HG03342 (cell line): Measurements from ENCODE around the gene CYTH1.

Experiments
- ATAC-seq: cut with Tn5 transposase; IDR thresholded peaks from one replicate; pipeline ENCODE4 v1.9.1; 2021; ENCODE audit warnings: mild to moderate bottlenecking, moderate library complexity; ENCODE audit not compliant: unreplicated experiment

CYTH1 gene

DNA sequence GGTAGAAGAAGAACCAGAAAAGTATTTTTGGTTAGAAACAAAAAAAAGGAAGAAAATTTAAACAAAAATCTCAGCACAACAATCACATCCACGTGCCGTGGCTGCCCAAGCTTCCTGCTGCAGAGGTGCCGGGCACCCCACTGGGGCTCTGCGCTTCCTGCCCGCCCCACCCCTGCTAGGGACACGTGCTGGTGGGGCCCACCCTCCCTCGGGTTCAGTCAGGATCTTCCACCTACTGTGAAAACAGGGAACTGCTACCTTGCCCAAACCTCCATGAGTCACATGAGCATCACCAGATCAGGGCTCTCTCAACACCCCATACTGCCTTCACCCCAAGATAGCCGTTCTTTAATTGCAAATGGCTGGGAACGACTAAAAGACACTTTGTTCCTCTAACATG, 24.4 kb upstream of the CYTH1 start:
- no peak for ATAC-seq

DNA sequence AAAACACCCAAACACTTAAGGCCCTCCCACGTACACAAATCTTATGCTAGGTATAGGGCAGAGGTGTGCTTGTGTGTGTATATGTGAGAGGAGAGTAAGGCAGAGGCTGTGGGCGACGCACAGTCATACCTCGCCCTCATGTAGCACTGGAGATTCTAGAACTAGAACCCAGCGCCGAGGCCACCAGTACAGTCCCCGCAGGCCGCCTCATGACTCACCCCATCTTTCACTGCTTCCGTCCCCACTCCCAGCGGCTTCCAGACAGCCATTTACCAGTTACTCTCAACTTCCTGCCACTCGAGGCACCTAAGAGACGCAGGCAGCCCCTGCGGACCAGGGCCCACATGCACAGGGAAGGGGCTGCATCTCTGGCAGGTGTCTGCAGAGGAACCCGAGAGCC, 23.2 kb upstream of the CYTH1 start:
- no peak for ATAC-seq

DNA sequence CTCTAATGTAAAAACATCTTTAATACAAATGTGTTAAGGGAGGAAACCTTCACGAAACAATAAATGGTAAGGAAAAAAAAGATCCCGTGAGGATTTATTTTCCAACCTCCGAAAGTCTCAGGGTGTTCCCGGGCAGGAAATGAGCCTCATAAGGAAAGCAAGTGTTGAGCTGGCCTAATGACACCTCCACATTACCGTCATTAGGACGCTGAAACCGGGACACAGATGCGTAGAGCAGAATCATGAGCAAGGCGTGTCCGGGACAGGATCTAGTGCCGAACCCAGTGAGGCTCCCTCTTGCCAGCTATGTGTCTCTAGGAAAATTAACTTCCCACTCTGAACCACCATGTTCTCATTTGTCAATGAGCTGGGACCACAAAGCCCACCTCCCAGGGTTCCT, 22.7 kb upstream of the CYTH1 start:
- no peak for ATAC-seq

DNA sequence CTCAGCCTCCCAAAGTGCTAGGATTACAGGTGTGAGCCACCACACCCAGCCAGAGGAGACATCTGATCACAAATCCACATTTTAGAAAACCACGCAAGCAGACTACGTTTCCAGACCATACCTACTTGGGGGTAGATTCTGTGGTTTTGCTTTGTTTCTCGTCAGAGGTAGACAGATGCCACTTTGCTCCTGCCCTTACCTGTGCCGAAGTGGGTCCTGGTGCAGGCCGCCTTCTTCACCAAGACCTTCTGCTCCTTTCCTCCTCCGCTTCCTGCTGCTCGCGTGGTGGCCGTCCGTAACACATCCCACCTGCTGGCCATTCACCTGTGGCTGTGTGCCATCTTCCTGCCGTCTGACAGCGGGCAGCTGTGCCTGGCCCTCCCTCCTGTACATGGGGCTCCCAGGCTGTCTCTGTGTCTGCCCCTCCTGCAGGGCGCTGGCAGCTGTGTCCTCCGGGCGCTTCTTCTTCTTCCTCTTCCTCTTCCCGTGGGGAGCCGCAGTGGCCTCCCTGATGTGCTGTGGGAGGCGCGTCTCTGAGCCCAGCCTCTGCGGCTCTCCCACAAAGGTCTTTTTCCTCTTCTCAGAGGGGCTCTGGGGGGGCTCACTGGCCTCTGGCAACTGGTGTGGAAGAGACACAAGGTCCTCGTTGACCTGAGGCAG, 21.2 kb upstream of the CYTH1 start:
- ATAC-seq, result no peak

DNA sequence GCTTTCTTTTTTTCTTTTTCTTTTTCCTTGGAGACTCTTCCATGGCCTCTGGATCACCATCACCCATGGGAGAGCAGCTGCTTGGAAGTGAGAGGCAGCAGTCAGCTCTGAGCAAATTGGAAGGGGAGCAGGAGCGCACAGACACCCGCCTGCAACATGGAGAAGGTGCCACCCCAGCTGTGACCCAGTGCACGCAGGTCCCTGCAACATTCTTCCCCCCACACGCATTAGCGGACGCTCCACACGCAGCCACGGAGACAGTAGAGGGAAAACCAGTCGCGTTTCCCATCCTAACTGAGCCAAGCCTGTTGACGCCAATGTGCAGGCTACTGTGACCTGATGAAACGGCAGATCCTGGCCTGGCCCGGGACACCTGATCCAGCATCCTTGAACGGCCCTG, 20.4 kb upstream of the CYTH1 start:
- ATAC-seq, result no peak

DNA sequence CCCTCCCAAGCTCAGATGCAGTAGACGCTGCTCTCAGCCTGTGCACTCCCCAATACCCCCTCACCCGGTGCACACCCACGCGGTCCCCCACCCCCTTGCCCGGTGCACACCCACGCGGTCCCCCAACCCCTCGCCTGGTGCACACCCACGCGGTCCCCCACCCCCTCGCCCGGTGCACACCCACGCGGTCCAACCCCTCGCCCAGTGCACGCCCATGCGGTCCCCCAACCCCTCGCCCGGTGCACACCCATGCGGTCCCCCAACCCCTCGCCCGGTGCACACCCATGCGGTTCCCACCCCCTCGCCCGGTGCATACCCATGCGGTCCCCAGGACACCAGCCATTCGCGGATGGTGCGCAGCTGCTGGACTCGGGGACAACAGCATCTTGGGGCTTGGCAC, 19.9 kb upstream of the CYTH1 start:
- no peak for ATAC-seq

DNA sequence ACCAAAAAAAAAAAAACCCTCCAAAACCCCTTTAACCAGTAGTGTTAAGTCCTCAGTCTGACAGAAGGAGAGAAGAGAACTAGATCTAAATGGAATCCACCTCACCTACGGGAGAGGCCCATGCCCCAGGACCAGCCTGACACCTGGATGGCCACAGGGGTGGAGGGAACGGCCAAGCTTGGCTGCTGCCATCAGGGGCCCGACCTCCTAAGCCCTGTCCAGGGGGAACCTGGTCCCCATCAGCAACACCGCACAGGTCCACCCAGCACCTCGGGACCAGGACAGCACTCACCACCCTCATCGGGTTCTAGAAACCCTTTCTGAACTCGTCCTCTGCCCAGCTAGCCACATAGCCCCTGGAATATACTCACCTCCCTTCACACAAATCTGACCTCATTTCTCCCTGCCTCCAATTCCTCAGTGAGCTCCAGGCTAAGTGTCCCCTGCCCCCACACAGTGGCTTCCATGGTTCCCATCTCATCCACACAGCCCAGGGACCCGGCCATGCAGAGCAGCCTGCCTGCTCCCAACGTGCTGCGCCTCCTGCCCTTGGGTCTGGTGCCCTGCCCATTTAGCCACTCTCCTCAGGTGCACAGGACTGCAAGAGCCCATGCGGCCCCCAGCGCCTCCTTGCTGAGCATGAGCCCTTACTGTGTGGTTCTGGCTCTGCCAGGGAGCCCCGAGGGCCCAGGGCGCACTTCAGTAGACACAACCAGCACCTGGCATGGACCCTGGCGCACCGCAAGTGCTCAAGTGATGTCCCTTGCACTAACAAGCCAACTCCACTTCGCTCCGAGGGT, 18.3 kb upstream of the CYTH1 start:
- no peak for ATAC-seq

DNA sequence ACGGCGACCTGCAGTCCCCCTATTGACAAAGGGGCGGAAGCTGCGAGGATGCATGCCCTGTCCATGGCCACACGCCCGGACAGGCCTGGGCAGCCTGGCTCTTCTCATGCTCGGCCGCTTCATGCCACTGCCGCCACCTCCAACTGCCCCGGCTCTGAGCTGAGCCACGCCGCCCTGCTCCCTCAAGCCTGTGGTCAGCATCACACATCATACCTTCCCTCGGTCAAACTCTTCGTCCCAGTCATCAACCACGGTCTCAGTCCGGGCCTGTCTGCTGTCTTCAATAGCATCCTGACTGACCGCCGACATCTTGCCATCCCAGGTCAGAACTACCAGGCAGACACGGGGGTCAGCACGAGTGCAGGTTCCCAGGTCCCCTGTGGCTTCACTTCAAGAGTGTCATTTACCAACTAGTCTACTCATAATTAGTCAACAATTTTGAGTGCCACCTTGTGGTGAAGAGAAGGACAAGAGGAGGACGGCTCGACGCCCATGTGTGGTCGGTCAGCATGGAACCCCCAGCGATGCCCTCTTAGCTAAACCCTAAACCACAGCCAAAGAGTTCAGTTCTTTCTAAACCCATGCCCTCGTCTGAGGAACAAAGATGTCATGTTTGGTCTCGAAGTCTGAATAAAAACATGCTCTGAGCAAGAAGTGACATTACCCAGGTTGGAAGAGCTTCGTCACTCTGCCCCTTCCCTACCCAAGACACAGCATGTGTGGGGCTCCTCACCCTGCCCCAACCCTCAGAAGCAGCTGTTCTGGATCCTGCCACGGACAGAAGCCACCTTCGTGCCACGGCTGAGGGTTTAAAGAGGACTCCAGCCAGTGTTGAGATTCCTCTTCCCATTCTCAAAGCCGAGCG, 16.9 kb upstream of the CYTH1 start:
- ATAC-seq, result no peak

DNA sequence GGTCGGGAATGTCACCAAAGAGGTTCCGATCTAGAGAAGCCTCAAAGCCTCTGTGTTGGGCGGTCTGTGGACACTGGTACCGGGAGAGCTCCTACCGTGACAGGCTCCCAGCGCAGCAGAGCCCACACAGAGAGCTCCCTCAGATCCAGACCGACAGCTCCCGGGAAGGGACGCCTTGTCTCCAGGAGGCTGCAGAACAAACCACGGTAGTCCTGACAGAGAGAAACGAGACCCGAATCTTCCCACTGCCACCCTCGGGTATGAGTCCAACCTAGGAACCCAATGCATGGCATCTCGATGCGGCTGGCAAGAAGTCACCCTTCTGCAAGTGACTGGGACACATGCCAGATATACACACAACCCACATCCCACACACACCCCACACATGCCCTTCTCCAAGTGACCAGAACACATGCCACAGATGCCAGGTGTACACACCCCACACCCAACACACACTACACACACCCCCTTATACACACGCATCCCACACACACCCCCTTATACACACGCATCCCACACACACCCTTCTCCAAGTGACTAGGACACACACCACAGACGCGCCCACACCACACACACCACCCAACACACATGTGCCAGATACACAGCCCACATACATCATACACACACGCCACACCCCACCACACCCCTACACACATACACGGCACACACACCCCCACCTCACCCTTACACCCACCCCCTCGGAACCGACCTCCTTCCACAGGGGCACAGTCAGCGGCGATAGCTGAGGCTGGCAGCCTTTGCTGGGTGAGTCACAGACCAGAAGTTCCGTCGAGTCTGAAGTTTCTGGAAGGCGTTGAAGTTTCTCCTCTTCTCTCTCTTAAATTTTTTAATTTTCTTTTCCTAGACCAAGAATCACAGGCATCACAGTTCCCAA, 15.9 kb upstream of the CYTH1 start:
- no peak for ATAC-seq

DNA sequence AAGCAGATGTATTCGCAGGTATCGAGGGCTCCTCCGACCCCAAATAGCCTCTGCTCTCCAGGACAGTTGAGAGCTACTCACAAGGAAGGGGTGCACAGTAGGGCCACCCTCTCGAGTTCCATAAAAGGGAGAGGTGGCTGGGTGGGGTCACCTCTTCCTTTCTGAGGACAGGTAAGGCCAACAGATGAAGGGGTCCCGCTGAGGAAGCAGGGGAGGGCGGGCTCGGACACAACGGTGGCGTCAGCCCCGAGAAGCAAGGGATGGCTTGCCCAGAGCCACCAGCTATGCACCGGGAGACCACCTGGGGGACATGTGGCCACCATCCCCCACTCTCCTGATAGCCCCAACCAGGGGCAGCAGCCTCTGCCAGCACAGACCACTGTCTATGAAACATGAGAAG, 15.1 kb upstream of the CYTH1 start:
- ATAC-seq, result no peak

DNA sequence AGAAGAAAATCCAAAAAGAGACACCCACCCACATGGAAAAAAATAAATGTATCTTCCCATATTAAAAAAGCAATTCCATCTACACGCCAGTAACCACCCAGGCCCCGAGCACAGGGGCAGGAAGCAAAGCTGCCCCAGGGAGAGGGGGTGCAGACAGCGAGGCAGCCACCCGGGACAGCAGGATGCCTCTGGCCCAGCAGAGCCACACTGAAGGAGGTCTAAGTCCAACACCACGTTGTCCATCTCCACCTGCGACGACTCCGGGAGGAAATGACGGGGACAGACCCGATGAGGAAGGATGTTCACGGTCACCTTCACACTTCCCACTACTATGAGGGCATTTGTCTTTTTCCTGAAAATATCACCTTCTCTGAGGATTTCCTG, 14.4 kb upstream of the CYTH1 start:
- ATAC-seq, result no peak

DNA sequence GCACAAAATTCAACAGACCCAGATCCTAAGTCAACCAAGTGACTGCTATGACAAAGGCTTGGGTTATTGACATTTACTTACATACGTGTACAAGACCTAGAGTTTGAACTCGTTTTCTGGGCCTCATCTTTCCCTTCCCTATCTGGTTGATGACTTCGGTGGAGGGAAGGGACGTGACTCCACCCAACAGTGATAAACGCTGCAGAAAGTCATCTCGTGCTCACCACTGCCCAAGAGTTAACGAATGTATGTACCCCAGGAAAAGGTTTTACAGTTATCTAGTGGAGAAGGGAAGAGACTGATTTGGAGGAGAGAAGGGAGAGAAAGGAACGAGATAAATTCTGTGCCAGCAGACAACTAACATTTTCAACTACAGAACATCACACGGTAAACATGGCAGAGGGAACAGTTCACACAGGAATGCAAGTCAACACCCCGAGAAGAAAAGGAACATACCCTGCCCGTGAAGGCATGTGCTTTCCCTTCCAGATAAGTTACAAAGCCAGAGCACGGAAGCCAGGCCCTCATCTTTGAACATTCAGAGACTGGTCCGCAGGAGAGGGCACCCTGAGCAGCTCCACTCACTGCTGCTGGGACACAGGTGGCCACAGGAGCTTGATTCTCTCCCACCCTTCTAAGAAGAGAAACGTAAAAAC, 13.9 kb upstream of the CYTH1 start:
- ATAC-seq, result no peak

DNA sequence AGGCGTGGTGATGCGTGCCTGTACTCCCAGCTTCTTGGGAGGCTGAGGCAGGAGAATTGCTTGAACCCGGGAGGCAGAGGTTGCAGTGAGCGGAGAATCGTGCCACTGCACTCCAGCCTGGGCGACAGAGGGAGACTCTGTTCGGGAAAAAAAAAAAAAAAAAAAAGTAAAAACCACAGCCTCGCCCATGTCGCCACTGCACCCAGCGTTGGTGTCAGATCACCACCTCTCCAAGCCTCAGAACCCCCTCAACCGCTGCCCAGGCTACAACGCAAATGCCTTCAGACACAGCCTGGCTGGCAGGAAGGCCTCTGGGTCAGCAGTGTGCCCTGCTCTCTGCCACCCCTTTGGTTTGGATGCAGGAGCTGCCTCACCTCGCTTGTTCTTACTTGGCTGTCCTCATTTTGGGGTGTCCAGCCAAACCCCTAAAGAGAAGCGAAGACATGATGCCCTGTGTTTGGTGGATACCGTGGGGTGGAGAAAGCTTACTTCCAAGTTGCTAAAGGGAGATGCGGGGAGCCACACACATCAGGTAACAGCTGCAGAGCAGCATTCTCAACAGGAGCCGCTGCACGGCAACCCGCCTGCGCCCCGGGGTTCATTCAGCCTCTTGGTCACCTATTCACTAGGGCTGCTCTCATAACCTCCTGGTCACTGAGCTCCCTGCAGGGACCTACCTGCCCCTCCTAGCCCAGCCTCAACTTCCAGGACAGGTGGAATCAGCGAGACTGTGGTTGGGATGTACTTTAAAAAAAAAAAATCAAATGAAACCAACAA, 13.0 kb upstream of the CYTH1 start:
- no peak for ATAC-seq

DNA sequence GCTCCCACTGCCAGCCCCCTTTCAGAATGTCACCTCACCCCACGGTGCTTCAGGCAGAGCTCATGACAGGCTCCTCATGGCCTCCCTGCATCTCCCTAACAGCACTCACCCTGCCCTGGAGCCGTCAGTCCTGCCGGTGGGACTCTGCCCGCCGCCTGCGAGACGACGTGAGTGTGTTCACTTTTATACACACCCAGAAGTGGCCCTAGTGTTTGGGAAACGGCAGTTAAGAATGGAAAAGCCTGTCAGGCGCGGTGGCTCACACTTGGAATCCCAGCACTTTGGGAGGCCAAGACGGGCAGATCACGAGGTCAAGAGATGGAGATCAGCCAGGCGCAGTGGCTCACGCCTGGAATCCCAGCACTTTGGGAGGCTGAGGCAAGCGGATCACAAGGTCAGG, 12.3 kb upstream of the CYTH1 start:
- ATAC-seq, result no peak

DNA sequence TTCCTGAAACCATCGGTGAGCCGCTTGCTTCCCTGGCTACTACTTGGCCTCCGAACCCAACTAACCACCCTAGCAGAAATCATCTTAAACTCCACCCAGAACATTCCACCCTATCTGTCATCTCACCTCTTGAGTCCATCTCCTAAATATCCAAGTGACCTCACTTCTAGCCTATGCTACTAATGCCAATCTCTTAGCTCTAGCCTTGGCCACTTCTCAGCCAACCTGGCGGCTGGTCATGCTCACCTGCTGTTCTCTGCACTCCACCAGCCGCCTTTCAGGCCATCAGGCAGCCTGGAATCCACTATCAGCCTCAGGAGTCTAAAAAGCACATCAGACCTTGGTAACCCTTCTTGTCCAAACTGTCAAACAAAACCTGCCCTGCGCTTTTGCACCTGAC, 11.9 kb upstream of the CYTH1 start:
- ATAC-seq, result no peak

DNA sequence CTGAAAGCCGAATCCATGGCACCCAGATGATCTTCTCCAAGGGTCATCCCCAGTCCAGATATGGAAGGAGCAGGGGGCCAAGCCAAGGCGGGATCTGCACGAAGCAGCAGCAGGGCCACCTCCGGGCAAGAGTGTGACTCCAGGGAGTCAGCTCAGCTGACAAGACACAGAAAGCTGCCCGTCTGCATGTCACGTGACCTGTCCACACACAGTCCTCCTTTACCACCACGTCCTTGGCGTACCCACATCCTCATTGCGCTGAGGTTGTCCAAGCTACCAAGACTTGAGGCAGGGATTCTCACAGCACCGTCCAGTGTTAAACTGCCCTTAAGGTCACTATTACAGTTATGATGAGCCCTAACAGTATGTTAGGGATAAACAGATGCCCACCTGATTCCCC, 11.3 kb upstream of the CYTH1 start:
- no peak for ATAC-seq

DNA sequence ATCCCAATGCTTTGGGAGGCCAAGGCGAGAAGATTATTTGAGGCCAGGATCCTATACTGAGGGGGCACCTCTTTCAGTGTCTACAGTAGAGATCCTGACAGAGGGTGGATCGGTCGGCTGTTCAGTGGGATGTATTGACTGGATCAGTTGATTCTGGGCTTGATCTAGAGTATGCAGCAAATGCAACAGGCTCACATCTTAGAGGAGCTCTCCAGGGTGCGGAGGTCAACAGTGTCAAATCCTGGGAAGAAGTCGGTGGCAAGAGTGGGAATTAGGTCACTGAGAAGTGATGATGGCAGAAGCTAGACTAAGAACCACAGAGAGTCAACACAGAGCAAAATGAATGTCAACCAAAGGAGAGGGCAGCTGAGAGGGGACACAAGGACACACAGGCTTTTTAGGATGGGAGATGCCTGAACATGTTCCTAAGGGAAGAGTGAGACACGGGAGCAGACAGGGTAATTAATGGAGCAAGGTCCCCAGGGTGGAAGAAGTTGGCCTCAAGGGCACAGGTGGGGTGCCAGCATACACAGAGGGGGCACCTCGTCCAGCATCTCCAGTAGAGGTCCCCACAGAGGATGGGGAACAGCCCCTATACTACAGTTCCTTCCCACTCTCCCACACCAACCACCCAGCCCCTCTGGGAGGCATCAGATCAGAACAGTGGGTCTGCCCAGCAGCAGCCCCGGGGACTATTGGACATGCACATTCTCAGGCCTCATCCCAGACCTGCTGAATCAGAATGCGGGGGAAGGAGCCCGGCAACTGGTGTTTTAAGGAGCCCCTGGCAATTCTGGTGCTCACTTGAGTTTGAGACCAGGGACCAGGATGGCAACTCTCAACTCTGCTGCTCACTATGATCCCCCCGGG, 10.0 kb upstream of the CYTH1 start:
- no peak for ATAC-seq

DNA sequence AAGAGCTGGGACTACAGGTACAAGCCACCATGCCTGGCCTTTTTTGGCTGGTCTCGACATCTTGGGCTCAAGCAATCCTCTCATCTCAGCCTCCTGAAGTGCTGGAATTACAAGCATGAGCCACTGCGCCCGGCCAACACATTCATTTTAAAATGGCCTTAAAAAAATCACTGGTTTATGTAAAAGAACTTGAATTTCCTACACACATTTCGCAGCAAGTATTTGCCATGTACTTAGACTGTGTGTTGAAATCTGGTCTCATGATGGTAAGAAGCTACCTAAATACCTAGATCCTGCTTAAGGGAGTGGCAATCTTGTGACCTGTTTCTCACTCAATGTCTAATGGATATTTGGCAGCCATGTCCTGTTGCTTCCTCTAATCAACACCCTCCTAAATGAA, 8.5 kb upstream of the CYTH1 start:
- ATAC-seq, result no peak
